ENCODE measurements around the gene ZNF764.

ZNF764 gene

DNA sequence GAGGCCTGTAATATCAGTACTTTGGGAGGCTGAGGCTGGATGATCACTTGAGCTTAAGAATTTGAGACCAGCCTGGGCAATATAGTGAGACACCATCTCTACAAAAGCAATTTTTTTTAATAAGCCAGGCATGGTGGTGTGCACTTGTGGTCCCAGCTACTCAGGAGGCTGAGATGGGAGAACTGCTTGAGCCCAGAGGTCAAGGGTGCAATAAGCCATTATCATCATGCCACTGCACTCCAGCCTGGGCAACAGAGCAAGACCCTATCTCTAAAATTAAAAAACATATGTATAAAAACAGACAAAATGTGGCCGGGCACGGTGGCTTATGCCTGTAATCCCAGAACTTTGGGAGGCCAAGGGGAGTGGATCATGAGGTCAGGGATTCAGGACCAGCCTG lies 30.5 kb upstream of the ZNF764 start:
- no peak for ATAC-seq (ENCODE audit: low read depth)
- DNase-seq (ENCODE audit: low spot score) = no peak
- Histone ChIP-seq H3K4me3 (ENCODE audit: severe bottlenecking) (no peak overlapping the region), H3K4me1 (ENCODE audit: insufficient read depth, poor library complexity, severe bottlenecking) (no peaks in the 10 kb centered on the region), H3K9me3 (ENCODE audit: severe bottlenecking) (no peaks in the 10 kb centered on the region), H3K27ac (ENCODE audit: poor library complexity, severe bottlenecking) (no peak overlapping the region), H3K36me3 (ENCODE audit: low read depth) (peaks cover 24% of the 10 kb centered on the region), H3K27me3 (ENCODE audit: insufficient read depth, poor library complexity, severe bottlenecking) (no peaks in the 10 kb centered on the region)
- TF ChIP-seq, protein P1, sequence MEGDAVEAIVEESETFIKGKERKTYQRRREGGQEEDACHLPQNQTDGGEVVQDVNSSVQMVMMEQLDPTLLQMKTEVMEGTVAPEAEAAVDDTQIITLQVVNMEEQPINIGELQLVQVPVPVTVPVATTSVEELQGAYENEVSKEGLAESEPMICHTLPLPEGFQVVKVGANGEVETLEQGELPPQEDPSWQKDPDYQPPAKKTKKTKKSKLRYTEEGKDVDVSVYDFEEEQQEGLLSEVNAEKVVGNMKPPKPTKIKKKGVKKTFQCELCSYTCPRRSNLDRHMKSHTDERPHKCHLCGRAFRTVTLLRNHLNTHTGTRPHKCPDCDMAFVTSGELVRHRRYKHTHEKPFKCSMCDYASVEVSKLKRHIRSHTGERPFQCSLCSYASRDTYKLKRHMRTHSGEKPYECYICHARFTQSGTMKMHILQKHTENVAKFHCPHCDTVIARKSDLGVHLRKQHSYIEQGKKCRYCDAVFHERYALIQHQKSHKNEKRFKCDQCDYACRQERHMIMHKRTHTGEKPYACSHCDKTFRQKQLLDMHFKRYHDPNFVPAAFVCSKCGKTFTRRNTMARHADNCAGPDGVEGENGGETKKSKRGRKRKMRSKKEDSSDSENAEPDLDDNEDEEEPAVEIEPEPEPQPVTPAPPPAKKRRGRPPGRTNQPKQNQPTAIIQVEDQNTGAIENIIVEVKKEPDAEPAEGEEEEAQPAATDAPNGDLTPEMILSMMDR (IDR thresholded peaks at IDR 0.05; ENCODE audit: poor library complexity, severe bottlenecking) = no peak

DNA sequence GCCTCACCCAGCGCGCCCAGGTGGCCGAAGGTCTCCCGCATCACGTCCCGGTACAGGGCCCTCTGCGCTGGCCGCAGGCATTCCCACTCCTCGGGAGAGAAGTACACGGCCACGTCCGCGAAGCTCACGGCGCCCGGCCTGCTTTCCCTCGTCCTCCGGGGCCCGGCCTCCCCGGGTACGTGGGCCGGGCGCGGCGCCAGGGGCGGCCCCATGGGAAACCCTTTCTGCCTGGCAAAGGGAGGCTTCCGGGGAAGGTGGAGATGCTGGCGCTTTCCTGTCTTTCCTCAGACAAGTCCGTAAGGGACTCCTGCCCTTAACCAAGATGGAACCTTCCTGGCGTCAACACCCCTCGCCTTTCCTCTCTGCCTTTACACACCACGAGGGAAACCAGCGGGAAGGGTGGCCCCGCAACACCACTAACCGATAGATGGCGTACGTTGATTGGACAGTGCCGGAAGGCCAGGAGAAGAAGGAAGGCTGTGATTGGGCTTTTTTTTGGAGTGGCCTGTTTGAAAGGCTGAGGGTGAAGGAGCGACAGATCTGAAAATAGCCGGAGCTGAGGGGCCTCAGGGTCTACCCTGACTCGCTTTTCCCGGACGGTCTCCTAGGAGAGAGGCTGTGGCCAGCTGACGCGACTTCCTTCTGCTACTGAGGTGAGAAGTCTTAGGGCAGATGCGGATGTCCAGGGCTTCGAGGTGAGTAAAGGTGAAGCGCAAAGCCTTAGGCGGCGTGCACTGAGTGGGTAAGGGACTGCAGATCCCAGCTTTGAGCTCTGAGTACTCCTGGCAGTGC lies 27.4 kb upstream of the ZNF764 start, which contains the start of gene ZNF785:
TSS of gene ZNF785 (minus strand) at position 298 of the 792 bp plus-strand sequence. CDS start at position 212, 86 bp downstream.
- TF ChIP-seq, protein P1 (IDR thresholded peaks at IDR 0.05; ENCODE audit: poor library complexity, severe bottlenecking) = peak; percentile 27
- no peaks in the 10 kb centered on the region for H3K27me3 ChIP-seq (ENCODE audit: insufficient read depth, poor library complexity, severe bottlenecking)
- peaks cover 48% of the 10 kb centered on the region for H3K36me3 ChIP-seq (ENCODE audit: low read depth)
- peak within 1 kb of the TSS; percentile 69 for H3K27ac ChIP-seq (ENCODE audit: poor library complexity, severe bottlenecking)
- ATAC-seq (ENCODE audit: low read depth) = peak; percentile 94
- H3K4me3 ChIP-seq (ENCODE audit: severe bottlenecking) = peak within 1 kb of the TSS; percentile 59
- H3K4me1 ChIP-seq (ENCODE audit: insufficient read depth, poor library complexity, severe bottlenecking) = no peaks in the 10 kb centered on the region
- DNase-seq (ENCODE audit: low spot score) = peak; percentile 98
- no peaks in the 10 kb centered on the region for H3K9me3 ChIP-seq (ENCODE audit: severe bottlenecking)

DNA sequence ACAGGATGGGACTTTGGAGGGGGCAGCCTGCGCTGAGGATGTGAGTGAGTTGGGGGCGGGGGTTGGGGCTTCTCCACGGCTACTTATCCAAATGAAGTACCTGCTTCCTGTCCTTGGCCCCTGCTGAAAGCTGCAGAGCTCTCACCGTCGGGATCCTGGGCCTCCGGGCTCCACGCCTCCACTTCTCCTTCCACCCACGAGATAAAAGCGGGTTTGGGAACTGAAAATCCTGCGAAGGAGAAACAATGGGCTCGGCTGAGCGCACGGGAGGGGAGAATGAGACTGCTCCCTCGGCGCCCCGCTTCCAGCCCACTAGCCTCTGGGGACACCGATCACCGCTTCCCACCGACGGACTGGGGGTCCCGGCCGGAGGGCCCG lies 26.8 kb upstream of the ZNF764 start:
- no peaks in the 10 kb centered on the region for H3K27me3 ChIP-seq (ENCODE audit: insufficient read depth, poor library complexity, severe bottlenecking)
- H3K4me3 ChIP-seq (ENCODE audit: severe bottlenecking) = peak overlapping the region; percentile 59
- H3K36me3 ChIP-seq (ENCODE audit: low read depth) = peaks cover 51% of the 10 kb centered on the region
- DNase-seq (ENCODE audit: low spot score) (no peak), ATAC-seq (ENCODE audit: low read depth) (peak; percentile 6)
- peak overlapping the region; percentile 69 for H3K27ac ChIP-seq (ENCODE audit: poor library complexity, severe bottlenecking)
- no peaks in the 10 kb centered on the region for H3K4me1 ChIP-seq (ENCODE audit: insufficient read depth, poor library complexity, severe bottlenecking)
- H3K9me3 ChIP-seq (ENCODE audit: severe bottlenecking) = no peaks in the 10 kb centered on the region
- TF ChIP-seq, protein P1 (IDR thresholded peaks at IDR 0.05; ENCODE audit: poor library complexity, severe bottlenecking) = no peak

DNA sequence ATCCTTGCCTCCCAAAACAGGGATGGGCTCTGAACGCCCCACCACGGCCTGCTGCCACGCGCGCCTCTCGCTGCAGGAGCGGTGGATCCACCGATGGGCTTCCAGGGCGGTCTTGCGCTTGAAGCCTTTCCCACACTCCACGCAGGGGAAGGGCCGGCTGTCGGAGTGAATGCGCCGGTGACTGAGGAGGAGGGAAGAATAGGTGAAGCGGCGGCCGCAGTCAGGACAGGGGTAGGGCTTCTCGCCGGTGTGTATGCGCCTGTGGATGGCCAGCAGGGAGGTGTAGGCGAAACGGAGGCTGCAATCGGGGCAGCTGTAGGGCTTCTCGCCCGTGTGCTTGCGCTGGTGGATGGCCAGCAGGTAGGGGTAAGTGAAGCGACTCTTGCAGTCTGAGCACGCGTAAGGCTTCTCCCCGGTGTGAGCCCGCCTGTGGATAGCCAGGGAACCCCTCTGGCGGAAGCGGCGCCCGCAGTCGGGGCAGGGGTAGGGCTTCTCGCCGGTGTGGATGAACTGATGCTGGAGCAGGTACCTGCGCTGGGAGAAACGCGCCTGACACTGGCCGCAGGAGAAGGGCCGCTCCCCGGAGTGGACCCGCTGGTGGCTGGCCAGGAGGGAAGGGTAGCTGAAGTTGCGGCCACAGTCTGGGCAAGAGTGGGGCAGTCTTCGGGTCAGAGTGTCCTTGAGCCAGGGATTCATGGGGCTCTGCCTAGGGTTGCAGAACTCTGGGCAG lies 24.6 kb upstream of the ZNF764 start:
- H3K27me3 ChIP-seq (ENCODE audit: insufficient read depth, poor library complexity, severe bottlenecking) = no peaks in the 10 kb centered on the region
- H3K36me3 ChIP-seq (ENCODE audit: low read depth) = peaks cover 65% of the 10 kb centered on the region
- H3K4me3 ChIP-seq (ENCODE audit: severe bottlenecking) = no peak overlapping the region
- ATAC-seq (ENCODE audit: low read depth) (no peak), DNase-seq (ENCODE audit: low spot score) (no peak)
- no peaks in the 10 kb centered on the region for H3K9me3 ChIP-seq (ENCODE audit: severe bottlenecking)
- TF ChIP-seq, protein P1 (IDR thresholded peaks at IDR 0.05; ENCODE audit: poor library complexity, severe bottlenecking) = no peak
- no peaks in the 10 kb centered on the region for H3K4me1 ChIP-seq (ENCODE audit: insufficient read depth, poor library complexity, severe bottlenecking)
- no peak overlapping the region for H3K27ac ChIP-seq (ENCODE audit: poor library complexity, severe bottlenecking)

All from RWPE2 (cell line).